ENCODE data around the gene DNAJB2. TPM values are rescaled to one million over a fixed set of nuclear protein-coding genes. Genes with fewer than 3 reads are reported as not detected.
A peak's percentile ranks its signal among the peaks of the same experiment; 100 is the strongest.

Gene DNAJB2
- total and polyA plus RNA-seq, 2 of the 8 experiments (the other 6 are each of a cell fraction or from before 2014, with no cell fraction given) = 21.0 to 26.3 TPM

DNA sequence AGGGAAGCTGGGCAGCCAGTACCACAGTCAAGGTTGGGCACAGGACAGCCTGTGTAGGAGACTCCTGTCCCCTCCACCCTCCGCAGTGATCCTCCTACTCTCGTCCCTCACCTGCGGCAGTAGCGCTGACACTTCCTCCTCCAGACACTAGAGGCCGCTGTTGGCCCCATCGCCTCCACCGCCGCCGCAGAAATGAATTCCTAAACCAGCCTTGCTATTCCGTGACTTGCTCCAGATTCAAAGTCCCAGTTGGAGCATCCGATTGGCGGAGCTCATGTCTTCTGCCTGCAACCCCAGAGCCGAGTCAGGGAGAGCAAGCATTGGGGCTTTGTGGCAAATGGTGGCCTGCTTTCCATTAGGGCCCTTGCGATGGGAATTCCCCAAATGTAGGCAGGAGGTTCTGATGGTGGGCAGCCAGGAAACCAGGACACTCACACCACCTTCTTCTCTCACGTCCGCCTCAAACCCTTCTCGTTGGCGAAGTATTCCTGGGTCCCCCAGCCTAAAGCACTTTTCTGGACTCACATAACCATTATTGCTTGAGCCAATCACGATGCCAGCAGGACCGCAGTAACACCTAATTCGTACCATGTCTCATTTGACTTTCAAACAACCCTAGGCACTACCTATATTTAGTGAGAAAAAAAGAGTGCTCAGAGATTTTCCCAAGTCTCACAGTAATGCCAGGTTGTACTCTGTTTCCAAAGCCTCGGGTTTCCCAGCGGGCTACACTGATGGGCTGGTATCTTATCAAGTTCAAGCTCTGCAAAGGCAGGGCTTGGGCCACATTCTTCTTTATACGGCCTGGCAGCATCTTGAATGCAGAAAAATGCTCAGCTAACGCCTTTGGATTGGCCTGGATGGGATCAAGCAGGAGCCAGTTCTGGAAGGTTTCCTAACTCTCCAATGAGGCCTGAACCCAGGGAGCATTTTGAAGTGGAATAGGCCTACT is 1.2 kb upstream of the DNAJB2 start:
- POLR2A ChIA-PET (ENCODE audit: partially characterized antibody) = interaction anchor here (0.6 to 4.5 kb wide), 10 partner anchors 9 to 109 kb away, joined by 3 to 33 read pairs (median 4); partner anchors contain the start of genes ATG9A, GLB1L, PTPRN and STK16
- 0 out of 7 replicates have a peak overlapping the region, but pooled peaks of 1 of the 4 experiments have one; percentile 6 for H3K9ac ChIP-seq (replicated peaks in 1 of 4; ENCODE audit: extremely low read depth in 1 of 4, low read depth in 3 of 4, low read length in 3 of 4)
- TF ChIP-seq, protein P1, sequence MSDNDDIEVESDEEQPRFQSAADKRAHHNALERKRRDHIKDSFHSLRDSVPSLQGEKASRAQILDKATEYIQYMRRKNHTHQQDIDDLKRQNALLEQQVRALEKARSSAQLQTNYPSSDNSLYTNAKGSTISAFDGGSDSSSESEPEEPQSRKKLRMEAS (IDR thresholded peaks at IDR 0.05) = 0 out of 2 replicates have a peak, but pooled peaks have one; percentile 11
- TF ChIP-seq SIN3A (conservative IDR thresholded peaks at IDR 0.05 in 1 of 2, IDR thresholded peaks at IDR 0.05 in 1 of 2; ENCODE audit: low read depth in 1 of 2, low read length in 2 of 2) (0 out of 4 replicates have a peak, but pooled peaks of 1 of the 2 experiments have one; percentile 36), TBP (IDR thresholded peaks at IDR 0.05; ENCODE audit: low read depth, low read length) (peak; percentile 59; the same call in 1 of the 2 replicates), SP4 (IDR thresholded peaks at IDR 0.05; ENCODE audit: low read length) (0 out of 2 replicates have a peak, but pooled peaks have one; percentile 45), KDM4A (IDR thresholded peaks at IDR 0.05; ENCODE audit: low read depth, low read length, severe bottlenecking) (no peak), EP300 (IDR thresholded peaks at IDR 0.05; ENCODE audit: borderline replicate concordance in 1 of 2, low read depth in 2 of 2, low read length in 2 of 2) (peak in 1 of 2 experiments; percentile 75; a peak in 1 of 3 replicates), SUZ12 (IDR thresholded peaks at IDR 0.05; ENCODE audit: low read length) (no peak), ASH2L (IDR thresholded peaks at IDR 0.05; ENCODE audit: low read length) (peak; percentile 27), CREB1 (IDR thresholded peaks at IDR 0.05) (0 out of 2 replicates have a peak, but pooled peaks have one; percentile 49)

More for the DNA sequence above, 1.2 kb upstream of the DNAJB2 start:
- H3K79me2 ChIP-seq (ENCODE audit: control insufficient read depth in 1 of 2, insufficient read depth in 2 of 2, low read length in 2 of 2) = no peaks in the 10 kb centered on the region
- H4K91ac ChIP-seq (replicated peaks; ENCODE audit: insufficient read length, low read length) = no peak overlapping the region
- peak in 1 of 2 experiments; percentile 94 for DNase-seq (ENCODE audit: low read depth in 1 of 2, low spot score in 2 of 2)
- peak overlapping the region in 3 of 4 experiments; percentile 3 to 75 (median 18); a peak in 3 of 8 replicates for H3K4me3 ChIP-seq (ENCODE audit: extremely low read depth in 1 of 4, insufficient read depth in 2 of 4, low read depth in 3 of 4, low read length in 4 of 4)
- H2BK12ac ChIP-seq (ENCODE audit: low read depth, low read length) = peak overlapping the region; percentile 56; the same call in 1 of the 2 replicates
- WGBS, 2 experiments (ENCODE audit: extremely low coverage in 1 of 2, insufficient coverage in 1 of 2, insufficient read length in 1 of 2, insufficient replicate concordance in 2 of 2, low coverage in 1 of 2, low lambda C conversion rate in 2 of 2, missing lambda C conversion rate in 1 of 2) = 38% methylated on average over 25 of the region's 25 CpGs; no CpG with 5 or more reads in 1 of the 2 experiments
- no peak overlapping the region for H3K56ac ChIP-seq (replicated peaks; ENCODE audit: insufficient read length, low read depth, low read length)
- no peak overlapping the region for H4K8ac ChIP-seq (ENCODE audit: extremely low read depth, insufficient read depth, low read length)
- no peak overlapping the region for H2BK120ac ChIP-seq (replicated peaks; ENCODE audit: low read depth, low read length)
- H3K18ac ChIP-seq (ENCODE audit: extremely low read depth, low read length) = no peak overlapping the region; the same call in 1 of the 2 replicates
- CTCF ChIA-PET (ENCODE audit: partially characterized antibody) = interaction anchor here (0.6 to 12.1 kb wide), 30 partner anchors 8 to 1521 kb away, joined by 3 to 220 read pairs (median 4); partner anchors contain the start of genes ABCB6, GLB1L, STK16 and TUBA4A
- peaks cover 8% of the 10 kb centered on the region; the same call in 1 of the 2 replicates for H3K23me2 ChIP-seq (ENCODE audit: low read depth, low read length)
- H4K20me1 ChIP-seq (replicated peaks in 1 of 2; ENCODE audit: control insufficient read depth in 1 of 2, insufficient read depth in 2 of 2, low read length in 2 of 2) = no peaks in the 10 kb centered on the region
- H3K27me3 ChIP-seq (replicated peaks in 1 of 4; ENCODE audit: control insufficient read depth in 3 of 4, extremely low read depth in 1 of 4, insufficient read depth in 3 of 4, low read length in 3 of 4) = no peaks in the 10 kb centered on the region; a peak in 1 of 7 replicates
- H3K36me3 ChIP-seq (ENCODE audit: control insufficient read depth in 2 of 4, insufficient read depth in 4 of 4, low read length in 3 of 4) = peaks cover 0 to 4% (median under 1%) of the 10 kb centered on the region in 4 experiments; a peak in 2 of 8 replicates
- H2AK5ac ChIP-seq (ENCODE audit: low read depth, low read length) = no peak overlapping the region; the same call in 1 of the 2 replicates
- H2BK5ac ChIP-seq (ENCODE audit: low read depth, low read length) = no peak overlapping the region; the same call in 1 of the 2 replicates
- peaks cover 9 to 23% (median 14%) of the 10 kb centered on the region in 4 experiments for H3K4me1 ChIP-seq (replicated peaks in 1 of 4; ENCODE audit: control insufficient read depth in 3 of 4, insufficient read depth in 4 of 4, low read length in 3 of 4)
- H2BK20ac ChIP-seq (ENCODE audit: low read length) = no peak overlapping the region; the same call in 1 of the 2 replicates
- H3K14ac ChIP-seq (ENCODE audit: insufficient read length) = no peak overlapping the region
- H3K4me2 ChIP-seq (ENCODE audit: insufficient read depth in 1 of 2, low read depth in 2 of 2, low read length in 2 of 2) = peak overlapping the region; percentile 72 to 73
- no peaks in the 10 kb centered on the region; the same call in 1 of the 2 replicates for H3K79me1 ChIP-seq (ENCODE audit: low read depth, low read length)
- H4K5ac ChIP-seq (ENCODE audit: insufficient read length, low read depth, low read length) = no peak overlapping the region
- peak overlapping the region; percentile 81 for H2AFZ ChIP-seq (ENCODE audit: low read length)
- H3K27ac ChIP-seq (ENCODE audit: low read depth, low read length) = peak overlapping the region; percentile 10; the same call in 1 of the 2 replicates
- H2BK15ac ChIP-seq (ENCODE audit: low read length) = peak overlapping the region; percentile 31
- FAIRE-seq = peak; percentile 50
- no peak overlapping the region for H3K4ac ChIP-seq (replicated peaks; ENCODE audit: insufficient read length, low read depth, low read length)
- H3K9me3 ChIP-seq (ENCODE audit: insufficient read depth in 2 of 2, low read depth in 1 of 2, low read length in 1 of 2) = no peaks in the 10 kb centered on the region
- no peak overlapping the region for H3K23ac ChIP-seq (ENCODE audit: insufficient read length)

Data from H1 (cell line).